Progenitor cell of endocrine pancreas (in vitro differentiated cells): ENCODE measurements around the gene MFAP4. TPM values are rescaled to one million over a fixed set of nuclear protein-coding genes. Genes with fewer than 3 reads are reported as not detected.

Source experiments
- DNase-seq: peaks from one replicate; pipeline ENCODE4 v3.0.0; 2021; ENCODE audit warnings: low spot score; ENCODE audit not compliant: unreplicated experiment
- H3K27ac Mint-ChIP-seq: 2 replicates; pipeline ENCODE4 v1.8.0; 2021; ENCODE audit warnings: mild to moderate bottlenecking, moderate library complexity, mixed read lengths
- H3K27me3 Mint-ChIP-seq: 2 replicates; pipeline ENCODE4 v1.8.0; 2021; ENCODE audit warnings: mixed read lengths
- H3K36me3 Mint-ChIP-seq: 2 replicates; pipeline ENCODE4 v1.8.0; 2022; ENCODE audit warnings: mixed read lengths; ENCODE audit not compliant: insufficient read depth
- H3K4me1 Mint-ChIP-seq: 2 replicates; pipeline ENCODE4 v1.8.0; 2021; ENCODE audit warnings: low read depth, mixed read lengths
- H3K4me3 Mint-ChIP-seq: 2 replicates; pipeline ENCODE4 v1.8.0; 2021; ENCODE audit warnings: low read depth, mild to moderate bottlenecking, moderate library complexity, mixed read lengths
- H3K9me3 Mint-ChIP-seq: 2 replicates; pipeline ENCODE4 v1.8.0; 2021; ENCODE audit warnings: low read depth, mixed read lengths
- total RNA-seq: library from RNA; stranded (reverse); gene quantifications from 2 replicates; pipeline ENCODE4 v1.2.1, GENCODE V29; 2021
- TF ChIP-seq, protein P1 (sequence below): fragments of 200-600 bp; sonication (generic); IDR thresholded peaks from one replicate; pipeline ENCODE4 v1.5.0; 2021; ENCODE audit warnings: antibody characterized with exemption, mild to moderate bottlenecking; ENCODE audit not compliant: unreplicated experiment

Gene MFAP4
- total RNA-seq, 1 donor from 2014 or later = 2.3 TPM

- TF ChIP-seq, protein P1, sequence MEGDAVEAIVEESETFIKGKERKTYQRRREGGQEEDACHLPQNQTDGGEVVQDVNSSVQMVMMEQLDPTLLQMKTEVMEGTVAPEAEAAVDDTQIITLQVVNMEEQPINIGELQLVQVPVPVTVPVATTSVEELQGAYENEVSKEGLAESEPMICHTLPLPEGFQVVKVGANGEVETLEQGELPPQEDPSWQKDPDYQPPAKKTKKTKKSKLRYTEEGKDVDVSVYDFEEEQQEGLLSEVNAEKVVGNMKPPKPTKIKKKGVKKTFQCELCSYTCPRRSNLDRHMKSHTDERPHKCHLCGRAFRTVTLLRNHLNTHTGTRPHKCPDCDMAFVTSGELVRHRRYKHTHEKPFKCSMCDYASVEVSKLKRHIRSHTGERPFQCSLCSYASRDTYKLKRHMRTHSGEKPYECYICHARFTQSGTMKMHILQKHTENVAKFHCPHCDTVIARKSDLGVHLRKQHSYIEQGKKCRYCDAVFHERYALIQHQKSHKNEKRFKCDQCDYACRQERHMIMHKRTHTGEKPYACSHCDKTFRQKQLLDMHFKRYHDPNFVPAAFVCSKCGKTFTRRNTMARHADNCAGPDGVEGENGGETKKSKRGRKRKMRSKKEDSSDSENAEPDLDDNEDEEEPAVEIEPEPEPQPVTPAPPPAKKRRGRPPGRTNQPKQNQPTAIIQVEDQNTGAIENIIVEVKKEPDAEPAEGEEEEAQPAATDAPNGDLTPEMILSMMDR = no peak
- H3K36me3 Mint-ChIP-seq = no peaks in the 10 kb centered on the region
- H3K4me1 Mint-ChIP-seq = peaks cover 4% of the 10 kb centered on the region
- no peak overlapping the region for H3K27ac Mint-ChIP-seq
- DNase-seq = no peak
- H3K27me3 Mint-ChIP-seq = no peaks in the 10 kb centered on the region
- no peak overlapping the region for H3K4me3 Mint-ChIP-seq
- H3K9me3 Mint-ChIP-seq = no peaks in the 10 kb centered on the region
These were observed 15.0 kb downstream of the MFAP4 start for GRCh38 chr17:19372011-19372370.

GRCh38 chr17:19371259-19372010 is 15.6 kb downstream of the MFAP4 start:
- TF ChIP-seq, protein P1 = no peak
- no peaks in the 10 kb centered on the region for H3K36me3 Mint-ChIP-seq
- H3K4me1 Mint-ChIP-seq = peaks cover 1% of the 10 kb centered on the region
- H3K27me3 Mint-ChIP-seq = no peaks in the 10 kb centered on the region
- no peak overlapping the region for H3K27ac Mint-ChIP-seq
- DNase-seq = no peak
- no peak overlapping the region for H3K4me3 Mint-ChIP-seq
- no peaks in the 10 kb centered on the region for H3K9me3 Mint-ChIP-seq

GRCh38 chr17:19370493-19370960 is 16.5 kb downstream of the MFAP4 start:
- no peak overlapping the region for H3K27ac Mint-ChIP-seq
- TF ChIP-seq, protein P1 = no peak
- H3K27me3 Mint-ChIP-seq = no peaks in the 10 kb centered on the region
- H3K4me1 Mint-ChIP-seq = no peaks in the 10 kb centered on the region
- H3K4me3 Mint-ChIP-seq = no peak overlapping the region
- DNase-seq = no peak
- H3K9me3 Mint-ChIP-seq = no peaks in the 10 kb centered on the region
- no peaks in the 10 kb centered on the region for H3K36me3 Mint-ChIP-seq

DNA sequence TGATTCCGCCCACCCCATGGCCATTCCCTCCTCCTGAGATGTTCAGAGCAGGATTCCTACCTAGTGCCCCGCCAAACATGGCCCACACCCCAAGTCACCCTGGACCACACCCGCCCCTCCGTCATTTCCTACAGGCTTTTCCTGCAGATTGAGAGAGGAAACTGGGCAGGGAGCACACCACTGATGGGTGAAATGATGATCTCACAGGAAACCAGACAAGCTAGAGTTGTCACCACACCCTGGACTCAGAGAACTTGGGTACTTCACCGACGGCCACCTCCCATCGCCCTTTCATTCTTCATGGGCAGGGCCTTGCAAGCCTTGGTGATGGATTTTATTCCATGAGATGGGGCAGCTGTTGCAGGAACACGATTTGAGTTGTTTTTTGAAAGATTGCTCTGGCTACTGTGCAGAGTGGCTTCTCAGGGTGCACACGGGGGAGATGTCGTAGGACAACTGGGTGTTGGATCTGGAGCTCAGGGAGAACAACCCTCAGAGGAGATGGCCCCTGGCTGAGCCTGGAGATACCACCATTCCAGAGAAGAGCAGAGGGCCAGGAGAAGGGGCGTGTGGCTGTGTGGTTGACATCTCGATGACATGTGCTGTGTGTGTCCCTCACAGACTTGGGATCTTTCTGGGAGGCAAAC is 17.0 kb downstream of the MFAP4 start:
- no peak overlapping the region for H3K27ac Mint-ChIP-seq
- TF ChIP-seq, protein P1 = no peak
- H3K9me3 Mint-ChIP-seq = no peaks in the 10 kb centered on the region
- H3K4me1 Mint-ChIP-seq = no peaks in the 10 kb centered on the region
- H3K4me3 Mint-ChIP-seq = no peak overlapping the region
- H3K36me3 Mint-ChIP-seq = no peaks in the 10 kb centered on the region
- no peaks in the 10 kb centered on the region for H3K27me3 Mint-ChIP-seq
- DNase-seq = no peak

DNA sequence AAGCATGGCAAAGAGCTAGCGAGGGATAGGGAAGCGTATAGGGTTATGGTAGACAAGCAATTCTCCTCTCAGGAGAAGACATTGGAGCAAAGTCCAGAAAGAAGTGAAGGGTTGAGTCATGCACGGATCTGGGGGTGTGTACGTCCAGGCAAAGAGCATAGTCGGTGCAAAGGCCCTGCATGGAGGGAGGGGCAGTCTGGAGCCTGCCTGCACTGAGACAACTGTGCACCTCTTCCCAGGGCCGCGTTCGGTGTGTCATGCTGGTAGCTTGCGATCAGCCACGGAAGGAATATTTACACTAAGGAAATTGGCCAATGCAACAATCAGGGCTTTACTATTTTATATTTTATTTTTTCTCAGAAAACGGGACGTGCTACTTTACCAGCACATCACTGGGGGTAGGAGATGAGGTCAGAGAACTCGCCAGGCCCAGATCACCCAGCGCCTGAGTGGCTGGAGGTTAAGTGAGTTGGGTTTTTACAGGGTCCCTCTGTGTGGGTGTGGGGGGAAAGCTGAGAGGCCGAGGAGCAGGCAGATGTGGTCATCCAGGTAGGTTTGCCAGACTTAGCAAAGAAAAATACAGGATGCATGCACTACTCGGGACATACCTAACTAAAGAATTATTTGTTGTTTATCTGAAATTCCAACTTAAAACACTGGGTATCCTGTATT is 17.7 kb downstream of the MFAP4 start:
- TF ChIP-seq, protein P1 = no peak
- no peak overlapping the region for H3K4me3 Mint-ChIP-seq
- no peak overlapping the region for H3K27ac Mint-ChIP-seq
- no peaks in the 10 kb centered on the region for H3K27me3 Mint-ChIP-seq
- no peak for DNase-seq
- H3K4me1 Mint-ChIP-seq = no peaks in the 10 kb centered on the region
- H3K9me3 Mint-ChIP-seq = no peaks in the 10 kb centered on the region
- no peaks in the 10 kb centered on the region for H3K36me3 Mint-ChIP-seq
